Right ventricle myocardium inferior (tissue), 1 donor: Measurements from ENCODE around the gene CENPI. TPM values are rescaled to one million over a fixed set of nuclear protein-coding genes. Genes with fewer than 3 reads are reported as not detected.
A peak's percentile ranks its signal among the peaks of the same experiment; 100 is the strongest.
"Not testable (repeated sequence)": the region's sequence is repeated elsewhere in the genome, so short reads cannot be mapped to it uniquely, and the experiment has no call there.

Source experiments
- ATAC-seq: fragments of 200-7000 bp; cut with Tn5 transposase; one replicate; pipeline ENCODE4 v1.9.1; 2020; ENCODE audit warnings: mild to moderate bottlenecking, moderate library complexity
- DNase-seq: peaks from one replicate; pipeline ENCODE4 v3.0.0; 2021; ENCODE audit errors: missing footprints
- intact Hi-C: fragments of 100-400 bp; cut with DNase I; formaldehyde crosslinking; loops from one replicate; pipeline ENCODE4 v1.11.0; 2022
- long read RNA-seq: library from polyadenylated mRNA; unstranded; transcript quantifications from one replicate; pipeline ENCODE4 v2.0.0, GENCODE V29; 2021
- total RNA-seq: library from RNA; stranded (reverse); fragmentation: NEBNext Ultra II Directional; extraction: Animal tissue kit (Norgen Biotek cat#: 25700); gene quantifications from one replicate; pipeline ENCODE4 v1.2.1, GENCODE V29; 2021
- donor health status: DM: no; HTN: yes; CAD: no; lungs with severe emphysema.

The CENPI gene, protein sequence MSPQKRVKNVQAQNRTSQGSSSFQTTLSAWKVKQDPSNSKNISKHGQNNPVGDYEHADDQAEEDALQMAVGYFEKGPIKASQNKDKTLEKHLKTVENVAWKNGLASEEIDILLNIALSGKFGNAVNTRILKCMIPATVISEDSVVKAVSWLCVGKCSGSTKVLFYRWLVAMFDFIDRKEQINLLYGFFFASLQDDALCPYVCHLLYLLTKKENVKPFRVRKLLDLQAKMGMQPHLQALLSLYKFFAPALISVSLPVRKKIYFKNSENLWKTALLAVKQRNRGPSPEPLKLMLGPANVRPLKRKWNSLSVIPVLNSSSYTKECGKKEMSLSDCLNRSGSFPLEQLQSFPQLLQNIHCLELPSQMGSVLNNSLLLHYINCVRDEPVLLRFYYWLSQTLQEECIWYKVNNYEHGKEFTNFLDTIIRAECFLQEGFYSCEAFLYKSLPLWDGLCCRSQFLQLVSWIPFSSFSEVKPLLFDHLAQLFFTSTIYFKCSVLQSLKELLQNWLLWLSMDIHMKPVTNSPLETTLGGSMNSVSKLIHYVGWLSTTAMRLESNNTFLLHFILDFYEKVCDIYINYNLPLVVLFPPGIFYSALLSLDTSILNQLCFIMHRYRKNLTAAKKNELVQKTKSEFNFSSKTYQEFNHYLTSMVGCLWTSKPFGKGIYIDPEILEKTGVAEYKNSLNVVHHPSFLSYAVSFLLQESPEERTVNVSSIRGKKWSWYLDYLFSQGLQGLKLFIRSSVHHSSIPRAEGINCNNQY
- total RNA-seq, result 0.73 TPM
- long read RNA-seq, result 0 reads

DNA sequence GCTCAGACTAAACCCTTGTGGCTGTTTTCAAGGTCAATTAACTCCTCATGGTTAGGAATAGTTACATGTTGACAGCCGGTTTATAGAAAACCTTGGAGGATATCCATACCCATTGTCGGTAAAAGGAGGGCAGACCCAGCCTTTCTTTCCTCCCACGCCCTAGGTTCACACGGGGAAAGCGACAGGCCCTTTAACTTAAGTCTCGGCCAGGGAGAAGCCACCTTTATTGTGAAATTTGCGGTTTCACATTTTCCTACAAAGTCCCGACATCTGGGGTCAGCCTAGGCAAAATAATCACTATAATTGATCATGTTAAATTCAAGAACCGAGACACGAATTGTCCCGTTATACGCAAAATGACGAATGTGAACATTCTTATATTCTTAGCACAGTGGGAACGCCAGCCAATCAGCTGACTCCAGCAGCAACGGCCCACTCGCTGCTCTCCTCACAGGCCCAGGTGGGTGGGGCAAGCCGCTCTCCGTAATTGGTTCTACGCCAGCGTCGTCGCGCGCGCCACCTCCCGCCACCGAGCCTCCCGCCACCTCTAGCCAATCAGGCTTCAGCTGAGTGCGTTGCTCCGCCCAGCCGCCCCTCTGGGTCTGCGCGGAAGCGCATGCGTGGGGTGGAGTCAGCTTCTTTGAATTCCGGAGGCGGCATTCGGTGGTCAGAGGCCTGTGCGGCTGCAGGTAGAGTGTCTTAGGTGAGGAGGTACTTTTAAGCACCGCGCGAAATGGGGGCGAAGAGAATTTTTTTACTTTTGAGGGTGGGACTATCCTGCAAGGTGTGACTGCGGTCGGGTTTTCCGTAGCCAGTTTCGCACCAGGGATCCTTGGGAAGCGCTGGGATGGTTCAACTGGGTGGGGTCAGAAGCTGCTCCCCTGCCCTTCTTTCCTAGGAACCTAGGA lies at the start of gene CENPI:
Gene CENPI, plus strand, starts transcription at position 659 of the 908 bp plus-strand sequence. CDS start 2,867 bp downstream, outside the sequence.
- intact Hi-C loops, result no loop called here
- peak; percentile 95 for DNase-seq
- peak; percentile 100 for ATAC-seq

DNA sequence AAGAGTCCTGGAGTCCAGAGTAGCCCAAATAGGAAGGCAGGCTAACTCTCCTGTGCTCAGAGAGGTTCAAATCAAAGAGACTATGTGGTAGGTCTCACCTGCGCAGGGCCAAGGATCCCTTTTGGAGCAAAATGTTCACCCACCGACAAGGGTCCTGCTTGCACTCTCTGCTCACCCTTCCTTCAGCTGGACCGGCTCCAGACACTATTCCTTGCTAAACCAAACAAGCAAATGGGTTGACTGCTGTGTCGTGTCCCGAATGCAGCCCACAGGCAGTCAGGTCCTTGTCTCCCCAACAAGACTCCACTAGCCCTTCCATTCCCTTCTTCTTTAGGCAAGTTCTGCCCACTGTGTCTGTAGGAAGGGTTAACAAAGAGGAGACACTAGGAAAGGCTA lies 46.9 kb upstream of the CENPI start:
- DNase-seq, result no peak
- intact Hi-C loops, result no loop called here
- no peak for ATAC-seq

DNA sequence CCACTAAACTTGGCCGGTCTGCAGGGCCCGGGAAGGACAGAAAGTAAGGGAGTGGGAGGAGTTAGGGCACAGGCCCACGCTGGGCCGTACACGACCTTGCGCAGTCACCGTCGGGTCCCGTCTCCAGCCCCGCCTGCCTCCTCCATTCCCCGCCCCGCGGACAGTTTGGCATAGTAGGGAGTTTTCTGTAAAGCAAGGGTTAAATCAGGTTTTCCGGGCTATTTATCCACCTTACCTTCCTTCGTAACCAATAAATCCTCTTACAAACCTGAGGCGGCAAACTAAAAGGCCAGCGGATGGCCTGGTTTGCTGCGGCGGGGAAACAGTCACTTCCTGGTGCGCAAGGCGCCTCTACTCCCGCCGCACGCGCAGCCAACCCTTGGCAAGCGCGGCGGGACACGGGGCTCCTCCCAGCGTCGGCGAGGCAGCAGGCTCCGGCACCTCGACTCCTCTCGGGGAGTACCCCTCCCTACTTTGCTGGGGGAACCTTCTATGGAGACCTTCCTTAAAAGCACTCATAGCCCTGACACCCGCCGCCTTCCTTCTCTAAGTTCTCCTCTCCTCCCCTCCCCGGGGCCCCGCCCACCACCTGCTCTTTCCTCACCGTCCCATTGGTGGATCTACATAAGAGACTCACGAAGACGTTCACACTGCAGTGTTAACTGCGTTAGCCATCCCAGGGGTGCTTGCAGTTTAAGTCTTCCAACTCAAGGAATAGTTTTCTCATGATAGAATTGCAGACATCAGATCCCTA lies 46.3 kb upstream of the CENPI start, which contains the start of gene TRMT2B:
Gene TRMT2B, minus strand, starts transcription at position 563 of the 754 bp plus-strand sequence. CDS start 9,822 bp downstream, outside the sequence.
- intact Hi-C loops, result no loop called here

DNA sequence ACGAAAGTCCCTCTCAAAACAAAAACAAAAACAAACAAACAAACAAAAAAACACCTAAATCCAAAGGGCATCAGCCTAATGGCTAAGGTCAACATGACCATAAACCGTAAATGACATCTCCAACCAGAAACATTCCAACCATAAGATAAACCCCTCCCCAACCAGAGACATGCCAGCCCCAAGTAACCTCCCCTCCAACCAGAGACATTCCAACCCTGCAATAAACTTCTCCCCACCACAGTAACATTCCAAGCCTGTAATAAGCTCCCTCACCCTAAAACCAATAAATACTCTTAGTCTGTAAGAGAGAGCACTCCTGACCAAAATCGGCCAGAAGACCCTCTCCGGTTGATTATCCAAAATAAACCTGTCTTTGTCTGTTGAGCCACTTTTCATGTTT lies 41.5 kb upstream of the CENPI start:
- DNase-seq, ATAC-seq, intact Hi-C loops: not testable (repeated sequence)

More for the DNA sequence above, 46.3 kb upstream of the CENPI start, which contains the start of gene TRMT2B:
- DNase-seq (peak; percentile 91), ATAC-seq (peak; percentile 99)

DNA sequence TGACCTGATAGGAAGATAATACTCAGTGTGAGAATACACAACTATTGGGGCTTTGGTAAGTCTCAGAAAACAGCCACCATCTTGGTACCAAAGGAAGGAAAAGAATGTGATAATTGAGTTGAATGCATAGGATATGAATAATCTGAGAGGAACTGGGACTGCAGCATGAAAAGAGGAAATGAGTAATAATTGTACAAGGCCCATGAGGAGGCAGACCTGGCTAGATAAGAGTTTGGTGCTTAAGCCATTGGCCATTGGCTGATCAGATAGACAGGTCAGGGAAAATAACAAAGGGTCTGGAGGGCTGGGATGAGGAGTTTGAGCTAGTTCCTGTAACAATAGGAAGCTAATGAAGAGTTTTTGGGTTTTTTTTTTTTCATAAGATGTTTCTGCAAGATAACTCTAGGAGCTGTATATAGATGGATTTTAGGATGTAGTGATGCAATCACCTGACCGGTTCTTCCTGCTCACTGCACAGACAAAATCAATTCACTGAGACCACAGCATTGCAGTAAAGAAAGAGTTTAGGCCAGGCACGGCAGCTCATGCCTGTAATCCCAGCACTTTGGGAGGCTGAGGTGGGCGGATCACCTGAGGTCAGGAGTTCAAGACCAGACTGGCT lies 40.8 kb upstream of the CENPI start:
- ATAC-seq (no peak), DNase-seq (no peak)
- intact Hi-C loops, result no loop called here

DNA sequence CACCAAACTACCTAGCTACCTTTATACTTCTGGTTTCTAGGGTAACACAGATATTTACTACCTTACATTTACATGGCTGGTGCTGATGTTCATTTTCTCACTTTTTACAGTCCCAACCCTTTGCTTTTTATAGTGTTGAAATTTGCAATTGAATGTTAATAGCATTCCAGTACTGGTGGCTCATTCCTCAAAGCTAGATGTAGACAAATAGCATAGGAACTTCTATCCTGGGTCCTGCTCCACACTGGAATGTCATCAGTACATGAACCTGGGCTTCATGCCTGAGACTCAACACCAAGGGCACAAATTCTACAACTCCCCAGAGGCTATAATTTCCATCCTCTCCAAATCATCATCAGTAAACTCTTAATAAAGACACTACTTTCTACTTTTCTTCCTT lies 35.8 kb upstream of the CENPI start:
- intact Hi-C loops, result no loop called here
- no peak for DNase-seq
- no peak for ATAC-seq

DNA sequence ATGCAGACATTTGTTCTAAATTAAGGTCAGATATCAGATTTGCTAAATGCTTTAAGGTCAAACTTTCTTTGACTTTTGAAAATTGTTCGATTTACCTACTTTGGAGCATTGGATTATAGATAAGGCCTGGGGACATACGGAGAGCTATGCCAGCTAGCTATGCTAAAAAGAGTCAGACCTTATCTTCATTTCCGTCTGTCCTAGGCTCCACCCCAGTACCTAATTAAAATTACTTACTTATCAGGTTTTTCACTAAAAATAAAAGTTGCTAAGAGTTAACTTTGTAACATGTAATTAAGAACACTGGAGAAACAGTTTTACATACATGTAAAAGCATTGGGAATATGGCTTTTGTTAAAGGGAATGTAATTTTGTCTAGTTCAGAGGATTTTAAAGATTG lies 26.4 kb upstream of the CENPI start:
- DNase-seq (no peak), ATAC-seq (no peak)
- intact Hi-C loops, result no loop called here

DNA sequence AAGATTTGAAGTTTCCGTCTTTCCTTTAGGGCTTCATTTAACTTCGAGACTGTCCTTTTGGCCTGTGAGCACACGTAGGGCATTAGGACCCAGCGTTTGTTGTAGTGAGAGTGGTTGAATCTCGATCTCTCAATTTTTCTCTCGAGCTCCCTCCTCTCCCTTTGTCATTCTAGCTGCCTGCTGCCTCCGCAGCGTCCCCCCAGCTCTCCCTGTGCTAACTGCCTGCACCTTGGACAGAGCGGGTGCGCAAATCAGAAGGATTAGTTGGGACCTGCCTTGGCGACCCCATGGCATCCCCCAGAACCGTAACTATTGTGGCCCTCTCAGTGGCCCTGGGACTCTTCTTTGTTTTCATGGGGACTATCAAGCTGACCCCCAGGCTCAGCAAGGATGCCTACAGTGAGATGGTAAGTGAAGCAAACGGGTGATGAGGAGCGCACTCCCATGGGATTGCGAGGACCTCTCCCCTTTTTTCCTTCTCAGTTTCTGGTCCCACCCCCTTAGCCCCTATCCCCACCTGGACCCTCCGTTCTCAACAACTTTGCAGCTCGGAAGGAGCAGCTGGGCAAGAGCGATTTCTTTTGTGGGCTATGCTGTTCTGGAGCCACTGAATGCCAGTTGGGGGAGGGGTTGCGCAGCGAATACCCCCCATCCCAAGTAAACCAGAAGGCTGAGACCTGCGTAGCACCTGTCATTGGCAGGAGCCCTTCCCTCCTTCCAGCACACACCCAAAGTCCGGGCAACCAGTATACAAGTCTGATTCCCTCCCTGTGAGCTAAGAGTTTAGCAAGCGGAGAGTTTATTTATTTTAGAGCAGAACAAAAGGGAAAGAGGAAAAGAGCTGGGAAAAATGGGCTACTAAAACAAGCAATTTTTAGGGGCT lies 19.0 kb upstream of the CENPI start, which contains the start of gene TMEM35A:
Gene TMEM35A, plus strand, starts transcription at position 164 of the 883 bp plus-strand sequence. Its CDS starts 124 bp downstream, at position 288.
- intact Hi-C loops, result no loop called here
- ATAC-seq (no peak), DNase-seq (no peak)

DNA sequence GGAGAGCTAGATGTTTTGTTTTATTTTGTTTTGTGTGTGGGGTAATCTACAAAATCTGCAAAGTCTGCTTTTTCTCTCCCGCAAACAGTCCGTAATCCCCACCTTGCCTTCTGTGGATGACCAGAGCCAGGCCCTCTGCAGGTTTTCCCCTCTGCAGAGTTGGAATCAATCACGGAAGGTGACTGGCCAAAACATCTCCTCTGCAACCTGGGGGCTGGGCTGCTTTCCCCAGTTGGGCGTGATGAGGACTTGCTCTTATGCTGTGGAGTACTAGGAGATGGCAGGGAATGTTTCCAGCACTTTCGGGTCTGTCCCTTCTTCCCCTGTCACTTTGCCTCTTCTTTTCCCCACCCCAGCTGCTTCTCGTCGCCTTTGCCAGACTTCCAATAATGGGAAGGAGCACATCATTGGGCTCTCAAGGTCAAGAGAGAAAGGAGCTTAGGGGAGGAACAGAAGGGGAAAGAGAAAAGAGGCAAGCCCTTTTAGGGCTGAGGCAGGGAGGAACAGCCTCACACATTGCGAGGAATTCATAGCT lies 18.2 kb upstream of the CENPI start:
- DNase-seq (no peak), ATAC-seq (no peak)
- intact Hi-C loops, result no loop called here

DNA sequence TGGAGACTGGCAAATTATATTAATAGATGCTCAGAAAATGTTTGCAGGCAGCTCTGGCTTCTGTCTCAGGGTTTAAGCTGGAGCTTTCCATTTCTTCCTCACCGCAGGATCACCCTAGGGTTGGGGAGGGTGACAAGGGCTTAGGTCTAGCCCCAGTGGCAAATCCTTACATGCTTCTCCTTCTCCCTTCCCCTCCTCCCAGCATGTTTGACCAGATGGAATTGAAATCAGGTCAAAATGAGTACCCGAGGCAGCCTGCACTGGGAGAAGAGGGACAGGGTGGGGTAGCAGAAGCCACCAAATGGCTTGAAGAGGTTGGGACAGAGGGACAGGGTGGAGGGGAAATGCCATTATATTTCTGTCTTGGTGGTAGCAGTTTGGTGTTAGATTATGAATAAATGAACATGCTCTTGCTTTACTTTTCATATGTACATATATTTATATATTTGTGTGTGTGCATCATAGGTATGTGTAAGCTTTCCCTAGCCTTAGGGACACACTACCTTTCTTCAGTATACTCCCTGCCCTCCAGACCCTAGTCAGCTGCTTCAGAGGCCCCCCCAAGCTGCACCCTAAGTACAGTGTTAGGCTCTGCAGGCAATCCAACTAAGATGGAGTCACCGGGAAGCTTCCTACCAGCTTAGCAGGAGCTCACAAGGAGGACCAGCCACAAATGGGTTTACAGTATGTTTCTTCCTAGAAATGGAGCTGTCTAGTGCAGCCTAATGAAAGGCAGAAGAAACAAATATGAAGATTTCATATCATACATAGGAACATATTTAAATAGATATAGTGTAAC lies 17.5 kb upstream of the CENPI start:
- intact Hi-C loops, result no loop called here
- ATAC-seq (no peak), DNase-seq (no peak)

DNA sequence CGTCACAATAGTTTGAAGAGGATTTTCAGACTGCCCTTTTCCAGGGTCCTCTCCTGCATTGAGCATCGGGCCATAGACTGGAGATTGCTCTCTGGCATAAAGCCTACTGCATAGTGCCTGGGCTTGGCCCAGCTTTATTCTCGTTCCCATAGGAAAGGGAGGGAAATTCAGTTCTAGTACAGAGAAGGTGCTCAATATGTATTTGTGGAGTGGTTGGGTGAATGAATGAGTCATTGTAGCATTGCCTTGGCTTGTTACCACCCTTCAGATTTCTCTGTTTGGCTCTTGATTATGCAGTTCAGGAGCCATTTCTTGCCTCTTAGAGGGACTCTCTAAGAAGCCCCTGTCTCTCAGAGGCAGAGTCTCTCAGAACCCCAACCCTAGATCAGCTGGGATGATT lies 16.8 kb upstream of the CENPI start:
- DNase-seq (no peak), ATAC-seq (no peak)
- intact Hi-C loops, result no loop called here

DNA sequence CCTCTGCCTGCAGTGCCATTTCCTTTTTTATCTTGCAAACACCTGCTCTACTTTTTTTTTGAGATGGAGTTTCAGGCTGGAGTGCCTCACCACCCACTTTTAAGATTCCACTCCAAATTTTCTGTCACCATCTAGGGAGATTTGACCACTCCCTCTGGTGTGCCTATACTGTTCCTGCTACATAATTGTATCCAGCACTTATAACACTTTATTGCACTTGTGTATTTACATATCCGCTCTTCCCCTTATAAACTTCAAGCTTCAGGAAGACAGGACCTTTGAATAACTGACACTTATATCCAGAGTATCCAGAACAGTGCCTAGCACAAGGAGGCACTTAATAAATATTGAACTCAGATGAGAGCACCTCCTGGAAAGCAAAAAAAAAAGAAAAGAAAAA lies 6.2 kb upstream of the CENPI start:
- ATAC-seq (no peak), DNase-seq (no peak)
- intact Hi-C loops, result no loop called here

DNA sequence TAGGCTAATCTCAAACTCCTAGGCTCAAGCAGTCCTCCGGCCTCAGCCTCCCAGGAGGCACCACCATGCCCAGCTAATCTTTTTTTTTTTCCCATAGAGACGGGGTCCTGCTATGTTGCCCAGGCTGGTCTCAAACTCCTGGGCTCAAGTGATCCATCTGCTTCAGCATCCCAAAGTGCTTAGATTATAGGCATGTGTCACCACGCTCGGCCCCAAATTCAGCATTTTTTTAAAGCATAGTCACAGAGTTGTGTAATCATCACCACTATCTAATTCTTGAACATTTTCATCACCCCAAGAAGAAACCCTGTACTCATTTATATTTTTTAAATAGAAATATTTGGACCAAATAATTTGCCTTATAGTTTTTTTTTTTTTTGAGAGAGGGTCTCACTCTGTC lies 10.3 kb downstream of the CENPI start:
- ATAC-seq (no peak), DNase-seq (no peak)
- intact Hi-C loops, result no loop called here

DNA sequence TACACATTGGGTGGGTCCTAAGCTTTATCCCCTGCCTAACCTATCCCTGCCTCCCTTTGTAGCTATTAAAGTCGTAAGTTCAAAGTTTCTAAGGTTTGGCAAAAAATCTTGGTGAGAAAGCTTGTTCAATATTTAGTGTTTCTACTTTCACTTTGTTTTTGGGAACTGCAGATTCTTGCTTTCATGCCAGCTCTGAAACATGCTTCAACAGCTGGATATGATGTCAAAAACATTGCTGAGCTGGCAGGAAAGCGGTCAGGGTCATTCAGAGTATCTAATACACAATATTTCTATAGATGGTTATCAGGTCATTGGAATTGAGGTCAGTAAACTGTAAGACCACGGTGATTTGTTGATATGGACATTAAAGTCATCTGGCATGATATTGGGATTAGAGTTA lies 19.7 kb downstream of the CENPI start:
- ATAC-seq (no peak), DNase-seq (no peak)
- intact Hi-C loops, result no loop called here

DNA sequence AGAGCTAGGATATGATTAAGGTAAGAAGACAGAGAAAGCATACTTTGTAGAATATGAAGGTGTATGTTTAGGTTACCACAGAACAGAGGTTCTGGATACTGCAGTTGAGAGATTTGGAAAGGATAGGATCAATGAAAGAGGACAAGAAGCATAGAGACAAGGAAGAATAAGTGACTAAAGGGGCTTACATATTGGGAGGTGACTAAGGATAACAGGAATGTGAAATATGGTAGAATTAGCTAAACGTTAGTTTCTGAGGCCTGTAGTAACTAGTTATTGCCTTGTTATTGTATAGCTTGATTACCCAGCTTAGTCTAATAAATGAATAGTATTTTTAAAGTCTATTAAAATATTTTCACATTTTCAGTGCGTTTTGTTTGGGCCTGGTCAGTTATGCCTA lies 38.2 kb downstream of the CENPI start:
- intact Hi-C loops, result no loop called here
- ATAC-seq, result no peak
- DNase-seq, result no peak
